Neural cell (in vitro differentiated cells): ENCODE data around the gene UBASH3A.

Source experiments
- CTCF ChIP-seq: fragments of 450-650 bp; IDR thresholded peaks from 2 replicates; pipeline ENCODE4 v1.5.1; 2014; ENCODE audit warnings: antibody characterized with exemption, mild to moderate bottlenecking, moderate library complexity; ENCODE audit not compliant: poor library complexity, severe bottlenecking
- EZH2 ChIP-seq: fragments of 200-600, 300-800 bp; shearing (Covaris generic), sonication (generic); IDR thresholded peaks from 2 replicates; pipeline ENCODE4 v1.6.1; 2014; ENCODE audit warnings: antibody characterized with exemption, low read length, borderline replicate concordance, mild to moderate bottlenecking; ENCODE audit not compliant: insufficient read depth, poor library complexity, severe bottlenecking
- RAD21 ChIP-seq: fragments of 450-650 bp; conservative IDR thresholded peaks from 2 replicates; pipeline ENCODE4 v1.6.1; 2014; ENCODE audit warnings: antibody characterized with exemption, mild to moderate bottlenecking, moderate library complexity
- TAF1 ChIP-seq: IDR thresholded peaks from 2 replicates; pipeline ENCODE4 v1.6.1; 2012; ENCODE audit warnings: low read depth

DNA sequence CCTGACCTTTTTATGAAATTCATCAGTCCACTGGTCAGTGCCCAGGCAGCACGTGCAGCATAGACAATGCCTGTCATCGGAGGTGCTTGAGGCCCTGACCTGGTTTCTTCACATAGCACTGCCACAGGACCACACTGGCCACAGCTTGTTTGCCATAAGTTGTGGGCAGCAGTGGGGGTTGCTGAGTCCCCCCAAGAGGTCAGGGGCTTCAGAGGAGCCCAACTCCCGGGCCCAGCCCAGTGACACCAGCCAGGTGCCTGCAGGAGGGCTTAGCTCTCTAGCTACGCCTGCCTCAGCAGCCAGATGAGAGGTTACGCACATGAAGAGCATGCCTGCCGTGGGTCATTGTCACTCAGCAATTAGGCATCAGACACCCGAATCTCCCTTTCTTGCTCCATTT lies 41.6 kb downstream of the UBASH3A start:
- TF ChIP-seq CTCF (no peak), EZH2 (no peak), TAF1 (no peak), RAD21 (no peak)
